Endothelial cell of umbilical vein (primary cell): ENCODE results near the gene CBX5. TPM values are rescaled to one million over a fixed set of nuclear protein-coding genes. Genes with fewer than 3 reads are reported as not detected.

Experiments used
- BruUV-seq: library from RNA; stranded (reverse); fragments of 400-500 nt; replicated peaks from 2 replicates; lab custom pipeline; 2021; lab: Mats Ljungman, UMichigan
- CTCF ChIA-PET: fragments of 300-600, 350-600 bp; sonication (Branson Sonifier 250); formaldehyde crosslinking; loops from one replicate; lab custom pipeline; 2021; ENCODE audit warnings: antibody characterized with exemption, inconsistent platforms; lab: Charles Lee
- POLR2A ChIA-PET: fragments of 300-600, 350-600 bp; sonication (Branson Sonifier 250); formaldehyde crosslinking; loops from one replicate; lab custom pipeline; 2021; ENCODE audit warnings: antibody characterized with exemption, inconsistent platforms; lab: Charles Lee
- DNase-seq: peaks from one replicate; pipeline ENCODE4 v3.0.0-alpha.2; 2011; ENCODE audit warnings: low read depth, low spot score
- FAIRE-seq: peaks from 2 replicates; lab custom pipeline; 2011; peaks lifted over from hg19 to GRCh38; lab: Jason Lieb, UNC
- H2AFZ ChIP-seq: 2 replicates; pipeline ENCODE4 v1.6.0; 2012; ENCODE audit warnings: low read depth, low read length, control low read depth, inconsistent platforms
- H3K27ac ChIP-seq: 2 replicates; pipeline ENCODE4 v1.5.1; 2011; ENCODE audit warnings: low read depth, mild to moderate bottlenecking, control low read depth, low read length, moderate library complexity; ENCODE audit not compliant: insufficient read depth
- H3K27me3 ChIP-seq, 2 experiments: 2 replicates each; pipeline versions ENCODE4 v1.6.0 to v1.6.1; 2011; ENCODE audit warnings: low read length in 2 of 2, mixed read lengths in 1 of 2; ENCODE audit not compliant: control insufficient read depth in 2 of 2, insufficient read depth in 2 of 2
- H3K36me3 ChIP-seq, 2 experiments: 2 replicates in 1 of 2; 3 replicates in 1 of 2; pipeline ENCODE4 v1.5.1; 2011; ENCODE audit warnings: low read length in 2 of 2, mild to moderate bottlenecking in 1 of 2, moderate library complexity in 1 of 2; ENCODE audit not compliant: control insufficient read depth in 2 of 2, insufficient read depth in 2 of 2; ENCODE audit errors: extremely low read depth in 1 of 2
- H3K4me1 ChIP-seq: 3 replicates; pipeline ENCODE4 v1.5.1; 2011; ENCODE audit warnings: mild to moderate bottlenecking, low read length; ENCODE audit not compliant: control insufficient read depth, insufficient read depth; ENCODE audit errors: extremely low read depth
- H3K4me2 ChIP-seq: 2 replicates; pipeline ENCODE4 v1.6.1; 2011; ENCODE audit warnings: low read length, control low read depth, mixed read lengths; ENCODE audit not compliant: insufficient read depth
- H3K4me3 ChIP-seq, 3 experiments: fragments of 200-600 bp in 1 of 3; sonication (generic), shearing (Covaris generic) in 1 of 3; replicated peaks in 1 of 3; 2 replicates each; pipeline ENCODE4 v1.5.1; 2011 to 2016; ENCODE audit warnings: control low read depth in 3 of 3, low read length in 3 of 3, mild to moderate bottlenecking in 2 of 3, inconsistent platforms in 1 of 3, low read depth in 1 of 3, moderate library complexity in 1 of 3; ENCODE audit not compliant: insufficient read depth in 1 of 3
- H3K79me2 ChIP-seq: 2 replicates; pipeline ENCODE4 v1.6.0; 2012; ENCODE audit warnings: low read length, inconsistent platforms; ENCODE audit not compliant: control insufficient read depth, insufficient read depth
- H3K9ac ChIP-seq: replicated peaks from 2 replicates; pipeline ENCODE3; 2011; ENCODE audit warnings: low read length, control low read depth; ENCODE audit not compliant: insufficient read depth; ENCODE audit errors: extremely low read depth
- H3K9me1 ChIP-seq: replicated peaks from 3 replicates; pipeline ENCODE4 v1.6.0; 2011; ENCODE audit warnings: mild to moderate bottlenecking, low read length; ENCODE audit not compliant: control insufficient read depth, insufficient read depth; ENCODE audit errors: extremely low read depth
- H3K9me3 ChIP-seq: replicated peaks from 2 replicates; pipeline ENCODE4 v1.5.1; 2012; ENCODE audit warnings: low read length, inconsistent platforms; ENCODE audit not compliant: control insufficient read depth, insufficient read depth
- H4K20me1 ChIP-seq: replicated peaks from 2 replicates; pipeline ENCODE3; 2011; ENCODE audit warnings: mild to moderate bottlenecking, low read length; ENCODE audit not compliant: control insufficient read depth, insufficient read depth; ENCODE audit errors: extremely low read depth
- EZH2 ChIP-seq: IDR thresholded peaks from 2 replicates; pipeline ENCODE4 v1.6.1; 2012; ENCODE audit warnings: borderline replicate concordance, low read depth, mild to moderate bottlenecking, moderate library complexity, low read length, inconsistent platforms; ENCODE audit not compliant: severe bottlenecking
- JUN ChIP-seq: IDR thresholded peaks from 2 replicates; pipeline ENCODE4 v1.6.1; 2011; ENCODE audit warnings: borderline replicate concordance, low read depth; ENCODE audit not compliant: insufficient read length, insufficient read depth
- MYC ChIP-seq: IDR thresholded peaks from one replicate; pipeline ENCODE4 v1.6.1; 2011; ENCODE audit warnings: mild to moderate bottlenecking, low read depth, low read length
- POLR2A ChIP-seq: IDR thresholded peaks from 2 replicates; pipeline ENCODE4 v1.6.1; 2012; ENCODE audit warnings: low read depth, mild to moderate bottlenecking, control low read depth, low read length
- dilution Hi-C: fragments of 300-500 bp; cut with MboI; formaldehyde crosslinking; loops from one replicate; pipeline ENCODE4 v1.15.0; 2019; ENCODE audit warnings: low sequenced_read_pairs; ENCODE audit not compliant: extremely low pct_ligation_motif_present
- intact Hi-C: fragments of 100-400 bp; cut with micrococcal nuclease; formaldehyde crosslinking; loops from one replicate; pipeline ENCODE4 v1.10.0; 2022
- polyA plus RNA-seq, 4 experiments: library from polyadenylated mRNA; depleted of rRNA in 3 of 4; stranded (reverse) in 3 of 4; unstranded in 1 of 4; fragments of >200 nt; gene quantifications; 2 replicates each; pipeline versions ENCODE4 v1.2.1 to v1.2.3, GENCODE V29; 2011 to 2012; ENCODE audit warnings: missing spikeins in 1 of 4
- total RNA-seq: library from RNA; stranded (reverse); gene quantifications from 2 replicates; pipeline ENCODE4 v1.2.3, GENCODE V29; 2021

Gene CBX5
- total and polyA plus RNA-seq, 2 donors (not counting 3 experiments of a cell fraction or from before 2014, with no cell fraction given): 22.8 to 111 TPM

- dilution Hi-C loops: no loop called here
- no peaks in the 10 kb centered on the region for H4K20me1 ChIP-seq
- no peak overlapping the region for H3K9ac ChIP-seq
- no peaks in the 10 kb centered on the region for H3K4me1 ChIP-seq
- no peak overlapping the region for H3K4me2 ChIP-seq
- no peaks in the 10 kb centered on the region for H3K79me2 ChIP-seq
- intact Hi-C loops: no loop called here
- no peak overlapping the region for H2AFZ ChIP-seq
- TF ChIP-seq POLR2A (no peak), JUN (no peak), MYC (no peak)
- no peak for DNase-seq
- BruUV-seq: no TSS peak
- no peaks in the 10 kb centered on the region for H3K9me3 ChIP-seq
- H3K4me3 ChIP-seq: no peak overlapping the region
- no peaks in the 10 kb centered on the region for H3K36me3 ChIP-seq
- H3K27me3 ChIP-seq: peaks cover 27 to 41% of the 10 kb centered on the region in 2 experiments
- ChIA-PET CTCF (interaction anchor here (8.5 to 15.7 kb wide), 2 partner anchors 10 to 188 kb away, joined by 108 to 616 read pairs; partner anchors contain the start of gene HOXC8), POLR2A (no interaction called here)
- no peak for FAIRE-seq
- H3K27ac ChIP-seq: no peak overlapping the region
- H3K9me1 ChIP-seq: no peaks in the 10 kb centered on the region
Measured at GRCh38 chr12:54197431-54197909, 82.5 kb downstream of the CBX5 start.

GRCh38 chr12:54197010-54197409, 82.9 kb downstream of the CBX5 start:
- dilution Hi-C loops (no loop called here), intact Hi-C loops (no loop called here)
- Histone ChIP-seq H3K4me1 (no peaks in the 10 kb centered on the region), H3K36me3 (no peaks in the 10 kb centered on the region), H3K27me3 (peaks cover 31 to 45% of the 10 kb centered on the region in 2 experiments), H3K9me1 (no peaks in the 10 kb centered on the region), H2AFZ (no peak overlapping the region), H4K20me1 (no peaks in the 10 kb centered on the region), H3K9me3 (no peaks in the 10 kb centered on the region), H3K4me3 (no peak overlapping the region), H3K4me2 (no peak overlapping the region), H3K27ac (no peak overlapping the region), H3K79me2 (no peaks in the 10 kb centered on the region), H3K9ac (no peak overlapping the region)
- ChIA-PET CTCF (interaction anchor here (8.5 to 15.7 kb wide), 2 partner anchors 10 to 187 kb away, joined by 108 to 616 read pairs; partner anchors contain the start of gene HOXC8), POLR2A (no interaction called here)
- BruUV-seq: no TSS peak
- DNase-seq: no peak
- no peak for TF ChIP-seq EZH2
- no peak for TF ChIP-seq MYC
- FAIRE-seq: no peak
